HepG2 (cell line): Measurements from ENCODE around the gene ATP13A5. TPM values are rescaled to one million over a fixed set of nuclear protein-coding genes. Genes with fewer than 3 reads are reported as not detected.

Experiments used
- ATAC-seq: fragments of 200-7000 bp; cut with Tn5 transposase; 3 replicates; pipeline ENCODE4 v1.9.1; 2020; ENCODE audit warnings: mild to moderate bottlenecking, moderate library complexity
- BruUV-seq: library from RNA; stranded (reverse); fragments of 400-500 nt; replicated peaks from 2 replicates; lab custom pipeline; 2021; lab: Mats Ljungman, UMichigan
- CTCF ChIA-PET: fragments of 300-600 bp; formaldehyde crosslinking; extraction: SDS; loops from one replicate; lab custom pipeline; 2021; ENCODE audit warnings: low total read pairs, inconsistent platforms, low intra/inter-chr PET ratio; lab: Yijun Ruan, JAX
- POLR2A ChIA-PET: fragments of 350-600 bp; sonication (Branson Sonifier 250); formaldehyde crosslinking; loops from one replicate; lab custom pipeline; 2020; ENCODE audit warnings: antibody characterized with exemption, inconsistent platforms; lab: Yijun Ruan, JAX
- DNase-seq: peaks from one replicate; pipeline ENCODE4 v3.0.0-alpha.2; 2015; ENCODE audit warnings: low spot score
- FAIRE-seq: peaks from 3 replicates; lab custom pipeline; 2011; peaks lifted over from hg19 to GRCh38; lab: Jason Lieb, UNC
- H2AFZ ChIP-seq: one replicate; pipeline ENCODE4 v1.6.1; 2011; ENCODE audit warnings: low read length, inconsistent platforms
- H3K27ac ChIP-seq: fragments of 300-600 bp; 3 replicates; pipeline ENCODE4 v1.8.0; 2011; ENCODE audit warnings: mixed run types, mild to moderate bottlenecking, mixed read lengths, low read length, inconsistent platforms; ENCODE audit not compliant: insufficient read depth; ENCODE audit errors: extremely low read length
- H3K27me3 ChIP-seq, 2 experiments: fragments of 200-600 bp in 1 of 2; 2 replicates in 1 of 2; 3 replicates in 1 of 2; pipeline versions ENCODE4 v1.6.0 to v1.8.0; 2011; ENCODE audit warnings: low read length in 2 of 2, mild to moderate bottlenecking in 2 of 2, moderate library complexity in 2 of 2, inconsistent platforms in 1 of 2; ENCODE audit not compliant: insufficient read depth in 2 of 2, control insufficient read depth in 1 of 2
- H3K36me3 ChIP-seq, 2 experiments: fragments of 200-600 bp in 1 of 2; replicated peaks in 1 of 2; 2 replicates in 1 of 2; 3 replicates in 1 of 2; pipeline versions ENCODE4 v1.5.1 to v1.8.0; 2011; ENCODE audit warnings: low read length in 2 of 2, inconsistent platforms in 1 of 2; ENCODE audit not compliant: insufficient read depth in 2 of 2, control insufficient read depth in 1 of 2
- H3K4me1 ChIP-seq: 2 replicates; pipeline ENCODE4 v1.5.1; 2012; ENCODE audit warnings: low read length, inconsistent platforms; ENCODE audit not compliant: insufficient read depth
- H3K4me2 ChIP-seq: 2 replicates; pipeline ENCODE4 v1.6.0; 2011; ENCODE audit warnings: low read depth, low read length, inconsistent platforms
- H3K4me3 ChIP-seq, 3 experiments: fragments of 200-600 bp in 1 of 3; sonication (generic), shearing (Covaris generic) in 1 of 3; replicated peaks in 1 of 3; 2 replicates each; pipeline ENCODE4 v1.5.1; 2011 to 2016; ENCODE audit warnings: low read length in 3 of 3, inconsistent platforms in 2 of 3, low read depth in 2 of 3, mild to moderate bottlenecking in 2 of 3, control low read depth in 1 of 3, mixed read lengths in 1 of 3; ENCODE audit not compliant: insufficient read depth in 1 of 3
- H3K79me2 ChIP-seq: one replicate; pipeline ENCODE4 v1.6.1; 2011; ENCODE audit warnings: low read length, inconsistent platforms; ENCODE audit not compliant: insufficient read depth
- H3K9ac ChIP-seq: 2 replicates; pipeline ENCODE4 v1.6.0; 2011; ENCODE audit warnings: mild to moderate bottlenecking, low read depth, low read length, inconsistent platforms; ENCODE audit not compliant: insufficient read depth
- H3K9me3 ChIP-seq: 2 replicates; pipeline ENCODE4 v1.5.1; 2012; ENCODE audit warnings: mild to moderate bottlenecking, low read length
- H4K20me1 ChIP-seq: 2 replicates; pipeline ENCODE4 v1.6.0; 2011; ENCODE audit warnings: inconsistent platforms, mild to moderate bottlenecking, low read length, moderate library complexity; ENCODE audit not compliant: insufficient read depth
- AKNA ChIP-seq: sonication (generic); formaldehyde crosslinking; IDR thresholded peaks from 2 replicates; pipeline ENCODE4 v1.4.0; 2020; ENCODE audit warnings: missing genetic modification reagents, borderline replicate concordance
- ARHGAP35 ChIP-seq: sonication (generic); formaldehyde crosslinking; IDR thresholded peaks from 2 replicates; pipeline ENCODE4 v1.9.0; 2022; ENCODE audit warnings: mild to moderate bottlenecking, inconsistent platforms, moderate library complexity, missing genetic modification reagents, borderline replicate concordance
- ASH2L ChIP-seq: fragments of 300-600, 200-600 bp; sonication (generic); IDR thresholded peaks from 2 replicates; pipeline ENCODE4 v1.7.0; 2017; ENCODE audit warnings: low read depth, mild to moderate bottlenecking, moderate library complexity, mixed read lengths, low read length; ENCODE audit not compliant: insufficient read length
- HIVEP1 ChIP-seq: sonication (generic); formaldehyde crosslinking; IDR thresholded peaks from 2 replicates; pipeline ENCODE4 v1.4.0; 2020; ENCODE audit warnings: mild to moderate bottlenecking, missing genetic modification reagents
- PHF21A ChIP-seq: sonication (generic); formaldehyde crosslinking; IDR thresholded peaks from 2 replicates; pipeline ENCODE4 v1.5.0; 2020; ENCODE audit warnings: mild to moderate bottlenecking, missing genetic modification reagents
- PLRG1 ChIP-seq: fragments of 450-650 bp; conservative IDR thresholded peaks from 2 replicates; pipeline ENCODE4 v1.6.1; 2016
- SMYD3 ChIP-seq: sonication (generic); formaldehyde crosslinking; IDR thresholded peaks from 2 replicates; pipeline ENCODE4 v1.8.1; 2023; ENCODE audit warnings: mild to moderate bottlenecking, missing genetic modification reagents
- TBX3 ChIP-seq: fragments of 450-650 bp; IDR thresholded peaks from 2 replicates; pipeline ENCODE4 v1.6.1; 2017; ENCODE audit warnings: antibody characterized with exemption, mild to moderate bottlenecking, inconsistent platforms, borderline replicate concordance
- TRIM22 ChIP-seq: fragments of 450-650 bp; IDR thresholded peaks from 2 replicates; pipeline ENCODE4 v1.6.1; 2017
- ZNF329 ChIP-seq: sonication (generic); formaldehyde crosslinking; IDR thresholded peaks from 2 replicates; pipeline ENCODE4 v1.9.0; 2021; ENCODE audit warnings: low read depth, mild to moderate bottlenecking, missing genetic modification reagents
- ZNF350 ChIP-seq: sonication (generic); formaldehyde crosslinking; IDR thresholded peaks from 2 replicates; pipeline ENCODE4 v1.4.0; 2020; ENCODE audit warnings: mild to moderate bottlenecking, low read depth, missing genetic modification reagents, borderline replicate concordance
- WGBS: methylation state at CpG from one replicate; pipeline ENCODE4 v1.1.6; 2017; ENCODE audit warnings: low lambda C conversion rate; 5-methylcytosine and 5-hydroxymethylcytosine counted together
- in situ Hi-C: cut with HindIII; loops from 2 replicates; pipeline ENCODE4 v1.10.0; 2017; ENCODE audit warnings: low pct_unique_long_range_greater_than_20kb; ENCODE audit not compliant: extremely low pct_ligation_motif_present
- intact Hi-C: fragments of 100-400 bp; cut with micrococcal nuclease; formaldehyde crosslinking; loops from one replicate; pipeline ENCODE4 v1.10.0; 2022; ENCODE audit not compliant: unreplicated experiment
- polyA plus RNA-seq, 8 experiments: library from polyadenylated mRNA; depleted of rRNA in 3 of 8; stranded (reverse) in 7 of 8; unstranded in 1 of 8; fragments of >200 nt; fragmentation: Illumina TruSeq in 4 of 8; extraction: Trizol in 4 of 8; gene quantifications; 2 replicates each; pipeline versions ENCODE4 v1.2.1 to v1.2.3, GENCODE V29; 2011 to 2016; ENCODE audit warnings: low read depth in 4 of 8, missing spikeins in 1 of 8, mixed read lengths in 1 of 8; ENCODE audit not compliant: insufficient read depth in 1 of 8
- total RNA-seq, 5 experiments: library from RNA; depleted of rRNA; stranded (reverse); fragments of >200 nt; fragmentation: Illumina TruSeq; extraction: Trizol; gene quantifications; 2 replicates each; pipeline ENCODE4 v1.2.3, GENCODE V29; 2016; ENCODE audit warnings: low read depth in 1 of 5
- TF ChIP-seq, protein P1 (sequence below): sonication (generic); formaldehyde crosslinking; IDR thresholded peaks from 2 replicates; pipeline ENCODE4 v1.8.0; 2022; ENCODE audit warnings: mild to moderate bottlenecking, missing genetic modification reagents

Gene ATP13A5
- total and polyA plus RNA-seq, 2 of the 13 experiments (the other 11 are each of a cell fraction or from before 2014, with no cell fraction given): not detected

DNA sequence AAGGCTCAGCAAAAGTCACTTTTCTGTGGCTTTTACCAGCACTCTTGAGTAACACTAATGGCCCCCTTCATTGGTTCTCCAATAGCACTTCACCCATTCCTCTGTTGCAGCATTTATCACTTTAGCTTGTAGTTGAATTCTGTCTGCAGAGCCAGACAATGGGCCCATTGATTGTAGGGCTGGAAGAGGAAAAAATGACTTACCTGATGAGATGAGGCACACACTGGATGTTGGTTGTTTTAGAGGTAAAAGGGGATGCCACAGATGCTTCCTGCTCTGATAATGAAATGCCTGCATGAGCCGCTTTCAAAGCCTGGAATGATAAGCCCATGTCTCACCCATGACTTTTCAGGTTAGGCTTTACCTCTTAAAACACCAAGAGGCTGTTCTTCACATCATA lies 73.2 kb downstream of the ATP13A5 start:
- Histone ChIP-seq H3K9ac (no peak overlapping the region), H2AFZ (no peak overlapping the region), H3K4me3 (no peak overlapping the region), H4K20me1 (no peaks in the 10 kb centered on the region), H3K27ac (no peak overlapping the region), H3K27me3 (no peaks in the 10 kb centered on the region), H3K79me2 (no peaks in the 10 kb centered on the region), H3K36me3 (no peaks in the 10 kb centered on the region), H3K4me1 (no peaks in the 10 kb centered on the region), H3K4me2 (no peak overlapping the region), H3K9me3 (no peaks in the 10 kb centered on the region)
- no peak for TF ChIP-seq TRIM22
- FAIRE-seq: no peak
- DNase-seq: no peak
- no peak for ATAC-seq
- ChIA-PET POLR2A (no interaction called here), CTCF (no interaction called here)
- WGBS: 0% methylated on average over 1 of the region's 1 CpG
- in situ Hi-C loops: no loop called here
- BruUV-seq: no TSS peak
- intact Hi-C loops: no loop called here

DNA sequence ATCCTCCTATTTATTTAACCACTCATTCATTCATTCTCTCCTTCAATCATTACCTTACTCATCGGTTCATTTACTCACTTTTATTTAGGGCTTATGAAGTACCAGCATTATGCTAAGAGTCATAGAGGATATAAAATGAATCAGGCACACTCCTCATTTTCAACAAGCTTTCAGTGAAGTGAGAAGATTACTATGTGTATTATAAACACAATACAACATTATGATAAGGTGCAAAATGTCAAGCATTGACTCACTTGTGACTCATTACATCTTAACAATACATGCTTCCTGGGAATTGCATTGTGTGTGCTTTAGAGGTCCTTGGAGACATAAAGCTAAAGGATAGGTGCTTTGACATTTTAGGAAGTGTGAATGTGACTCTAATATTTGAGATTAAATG lies 77.1 kb downstream of the ATP13A5 start:
- Histone ChIP-seq H3K79me2 (no peaks in the 10 kb centered on the region), H3K9ac (no peak overlapping the region), H3K4me2 (no peak overlapping the region), H3K9me3 (no peaks in the 10 kb centered on the region), H3K27me3 (no peaks in the 10 kb centered on the region), H3K27ac (no peak overlapping the region), H3K36me3 (no peaks in the 10 kb centered on the region), H2AFZ (no peak overlapping the region), H3K4me1 (no peaks in the 10 kb centered on the region), H3K4me3 (no peak overlapping the region), H4K20me1 (no peaks in the 10 kb centered on the region)
- WGBS: 0% methylated on average over 1 of the region's 1 CpG
- FAIRE-seq (no peak), ATAC-seq (no peak), DNase-seq (no peak)
- in situ Hi-C loops: no loop called here
- BruUV-seq: no TSS peak
- CTCF ChIA-PET: no interaction called here
- intact Hi-C loops: no loop called here
- POLR2A ChIA-PET: no interaction called here
- no peak for TF ChIP-seq ARHGAP35 (CRISPR knock-in tag)
- no peak for TF ChIP-seq HIVEP1
- no peak for TF ChIP-seq AKNA (CRISPR knock-in tag)
- no peak for TF ChIP-seq ZNF350 (CRISPR knock-in tag)
- TF ChIP-seq ASH2L: no peak
- TF ChIP-seq, protein P1, sequence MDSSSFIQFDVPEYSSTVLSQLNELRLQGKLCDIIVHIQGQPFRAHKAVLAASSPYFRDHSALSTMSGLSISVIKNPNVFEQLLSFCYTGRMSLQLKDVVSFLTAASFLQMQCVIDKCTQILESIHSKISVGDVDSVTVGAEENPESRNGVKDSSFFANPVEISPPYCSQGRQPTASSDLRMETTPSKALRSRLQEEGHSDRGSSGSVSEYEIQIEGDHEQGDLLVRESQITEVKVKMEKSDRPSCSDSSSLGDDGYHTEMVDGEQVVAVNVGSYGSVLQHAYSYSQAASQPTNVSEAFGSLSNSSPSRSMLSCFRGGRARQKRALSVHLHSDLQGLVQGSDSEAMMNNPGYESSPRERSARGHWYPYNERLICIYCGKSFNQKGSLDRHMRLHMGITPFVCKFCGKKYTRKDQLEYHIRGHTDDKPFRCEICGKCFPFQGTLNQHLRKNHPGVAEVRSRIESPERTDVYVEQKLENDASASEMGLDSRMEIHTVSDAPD: no peak
- TF ChIP-seq PHF21A (CRISPR knock-in tag): no peak
- no peak for TF ChIP-seq ZNF329
- no peak for TF ChIP-seq TBX3
- no peak for TF ChIP-seq PLRG1
- TF ChIP-seq SMYD3 (CRISPR knock-in tag): no peak
